HG02970 (cell line): ENCODE results near the gene DCHS2.
"Not testable (repeated sequence)": the region's sequence is repeated elsewhere in the genome, so short reads cannot be mapped to it uniquely, and the experiment has no call there.

Source experiments
- ATAC-seq: cut with Tn5 transposase; IDR thresholded peaks from one replicate; pipeline ENCODE4 v1.9.1; 2021; ENCODE audit warnings: mild to moderate bottlenecking, moderate library complexity, moderate number of reproducible peaks; ENCODE audit not compliant: unreplicated experiment, low FRiP score

DCHS2 gene

GRCh38 chr4:154231806-154232478 lies 259.7 kb downstream of the DCHS2 start:
- ATAC-seq, result no peak

- ATAC-seq, result no peak
Measured at GRCh38 chr4:154230723-154231122, 260.9 kb downstream of the DCHS2 start.

GRCh38 chr4:154230091-154230490 lies 261.5 kb downstream of the DCHS2 start:
- ATAC-seq, result no peak

- no peak for ATAC-seq
Measured at GRCh38 chr4:154222875-154223274, 268.7 kb downstream of the DCHS2 start.

GRCh38 chr4:154218051-154218450 lies 273.5 kb downstream of the DCHS2 start:
- ATAC-seq, result no peak

- ATAC-seq, result not testable (repeated sequence)
Measured at GRCh38 chr4:154217384-154217783, 274.2 kb downstream of the DCHS2 start.

- ATAC-seq, result no peak
Measured at GRCh38 chr4:154211506-154211905, 280.1 kb downstream of the DCHS2 start.

- ATAC-seq, result no peak
Measured at GRCh38 chr4:154208424-154208823, 283.2 kb downstream of the DCHS2 start.

GRCh38 chr4:154205471-154205870 lies 286.1 kb downstream of the DCHS2 start:
- no peak for ATAC-seq

GRCh38 chr4:154194649-154195048 lies 296.9 kb downstream of the DCHS2 start:
- ATAC-seq, result no peak

- no peak for ATAC-seq
Measured at GRCh38 chr4:154192585-154192984, 299.0 kb downstream of the DCHS2 start.

GRCh38 chr4:154189346-154189745 lies 302.3 kb downstream of the DCHS2 start:
- ATAC-seq, result no peak

GRCh38 chr4:154186888-154187287 lies 304.7 kb downstream of the DCHS2 start:
- no peak for ATAC-seq

GRCh38 chr4:154186035-154186434 lies 305.6 kb downstream of the DCHS2 start:
- ATAC-seq, result no peak

- no peak for ATAC-seq
Measured at GRCh38 chr4:154184238-154184637, 307.4 kb downstream of the DCHS2 start.

GRCh38 chr4:154183264-154183663 lies 308.3 kb downstream of the DCHS2 start:
- no peak for ATAC-seq
